Activated naive CD8-positive, alpha-beta T cell (primary cell): ENCODE data around the gene ITGB6.

Experiments used
- H3K27ac Mint-ChIP-seq: one replicate; pipeline ENCODE4 v1.8.0; 2021; ENCODE audit warnings: mixed read lengths
- H3K27me3 Mint-ChIP-seq: one replicate; pipeline ENCODE4 v1.8.0; 2021; ENCODE audit warnings: mixed read lengths
- H3K36me3 Mint-ChIP-seq: one replicate; pipeline ENCODE4 v1.8.0; 2021; ENCODE audit warnings: mixed read lengths
- H3K4me1 Mint-ChIP-seq: one replicate; pipeline ENCODE4 v1.8.0; 2021; ENCODE audit warnings: low read depth, mixed read lengths
- H3K4me3 Mint-ChIP-seq: one replicate; pipeline ENCODE4 v1.8.0; 2021; ENCODE audit warnings: mild to moderate bottlenecking, mixed read lengths
- H3K9me3 Mint-ChIP-seq: one replicate; pipeline ENCODE4 v1.8.0; 2021; ENCODE audit warnings: low read depth, mixed read lengths

ITGB6 gene

DNA sequence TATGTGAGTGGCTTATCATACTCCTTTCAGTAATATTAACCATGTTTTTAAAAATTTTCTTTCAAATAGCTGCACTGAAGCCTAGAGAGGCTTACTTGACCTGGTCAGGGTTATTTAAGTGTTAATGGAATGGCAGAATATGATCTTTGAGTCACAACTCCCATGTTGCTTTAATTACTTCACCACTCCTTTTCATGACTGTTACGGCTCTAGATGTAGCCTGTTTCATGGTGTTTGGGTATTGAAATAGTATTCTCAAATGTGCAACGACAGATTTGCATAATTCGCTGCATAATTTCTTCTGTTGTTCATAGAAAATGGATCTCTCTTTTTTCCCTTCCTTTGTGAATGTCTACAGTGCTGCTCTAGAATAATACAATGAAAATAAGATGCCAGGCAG is 86.1 kb downstream of the ITGB6 start:
- Mint-ChIP-seq H3K36me3 (no peaks in the 10 kb centered on the region), H3K4me3 (no peak overlapping the region), H3K27me3 (peaks cover 3% of the 10 kb centered on the region), H3K27ac (no peak overlapping the region), H3K9me3 (no peaks in the 10 kb centered on the region), H3K4me1 (no peaks in the 10 kb centered on the region)

DNA sequence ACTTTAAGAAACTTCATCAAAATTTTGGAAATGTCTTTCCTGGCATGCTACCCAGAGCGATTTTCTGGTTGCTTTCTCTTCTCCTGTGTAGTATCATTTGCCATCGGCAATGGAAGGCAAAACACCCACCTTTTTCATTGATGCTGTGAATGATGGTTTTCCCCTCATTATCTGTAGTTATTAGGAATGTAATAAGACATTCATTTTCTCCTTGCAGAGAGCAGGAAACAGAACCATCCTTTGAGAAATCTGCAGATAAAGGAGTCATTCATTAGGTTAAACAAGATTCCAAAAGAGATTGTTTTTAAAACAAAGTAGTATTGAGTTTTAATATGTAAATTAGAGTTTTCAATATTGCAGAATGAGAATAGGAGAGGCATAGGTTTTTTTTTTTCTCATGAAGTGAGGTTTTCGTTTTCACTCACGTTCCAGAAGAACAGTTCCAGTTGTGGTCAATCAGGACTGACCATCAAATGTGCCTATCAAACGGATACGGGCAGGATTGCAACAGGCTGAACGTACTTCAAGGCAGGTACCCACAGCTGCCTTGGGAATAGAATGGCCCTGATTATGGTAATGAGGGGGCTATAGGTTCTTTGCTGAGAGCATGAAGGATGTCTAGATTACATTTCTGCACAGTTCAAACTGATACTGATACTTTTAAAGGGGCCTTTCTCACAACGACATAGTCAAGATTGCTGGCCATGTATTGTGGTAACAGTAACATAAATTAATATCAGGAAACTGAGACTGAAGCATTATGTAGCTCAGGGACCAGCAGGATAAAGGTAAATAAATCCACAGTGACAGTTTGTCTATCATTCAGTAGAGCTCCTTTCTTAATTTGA is 87.9 kb downstream of the ITGB6 start:
- no peaks in the 10 kb centered on the region for H3K9me3 Mint-ChIP-seq
- H3K36me3 Mint-ChIP-seq, result no peaks in the 10 kb centered on the region
- H3K27me3 Mint-ChIP-seq, result peaks cover 6% of the 10 kb centered on the region
- no peak overlapping the region for H3K27ac Mint-ChIP-seq
- no peaks in the 10 kb centered on the region for H3K4me1 Mint-ChIP-seq
- no peak overlapping the region for H3K4me3 Mint-ChIP-seq

DNA sequence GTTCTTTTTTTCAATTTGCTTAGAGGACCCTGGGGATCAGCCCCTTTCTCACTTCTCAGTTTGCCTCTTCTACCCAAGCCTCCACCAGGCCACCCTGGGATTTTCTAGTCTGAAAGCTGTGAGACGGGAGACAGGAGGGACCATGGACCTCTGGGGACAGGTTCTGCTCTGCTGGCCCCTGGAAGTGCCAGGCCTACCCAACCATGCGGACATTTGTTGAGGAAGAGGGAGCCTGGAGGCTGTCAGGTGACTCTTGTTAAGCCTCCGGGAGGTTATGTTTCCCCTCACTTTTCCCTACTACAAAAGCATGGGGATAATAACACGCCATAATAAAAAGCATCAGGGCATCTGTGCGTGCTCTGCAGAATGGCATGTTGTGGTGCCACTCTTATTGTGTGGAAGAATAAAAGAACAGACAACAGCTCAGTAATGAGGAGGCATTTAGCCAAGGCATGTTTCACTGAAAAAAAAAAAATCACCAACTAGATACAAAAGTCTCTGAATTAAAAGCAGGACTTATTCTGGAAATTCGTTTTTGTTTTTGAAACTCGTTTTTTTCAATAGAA is 89.3 kb downstream of the ITGB6 start:
- no peaks in the 10 kb centered on the region for H3K36me3 Mint-ChIP-seq
- no peaks in the 10 kb centered on the region for H3K4me1 Mint-ChIP-seq
- no peaks in the 10 kb centered on the region for H3K9me3 Mint-ChIP-seq
- H3K27ac Mint-ChIP-seq, result no peak overlapping the region
- H3K27me3 Mint-ChIP-seq, result peaks cover 6% of the 10 kb centered on the region
- H3K4me3 Mint-ChIP-seq, result no peak overlapping the region

DNA sequence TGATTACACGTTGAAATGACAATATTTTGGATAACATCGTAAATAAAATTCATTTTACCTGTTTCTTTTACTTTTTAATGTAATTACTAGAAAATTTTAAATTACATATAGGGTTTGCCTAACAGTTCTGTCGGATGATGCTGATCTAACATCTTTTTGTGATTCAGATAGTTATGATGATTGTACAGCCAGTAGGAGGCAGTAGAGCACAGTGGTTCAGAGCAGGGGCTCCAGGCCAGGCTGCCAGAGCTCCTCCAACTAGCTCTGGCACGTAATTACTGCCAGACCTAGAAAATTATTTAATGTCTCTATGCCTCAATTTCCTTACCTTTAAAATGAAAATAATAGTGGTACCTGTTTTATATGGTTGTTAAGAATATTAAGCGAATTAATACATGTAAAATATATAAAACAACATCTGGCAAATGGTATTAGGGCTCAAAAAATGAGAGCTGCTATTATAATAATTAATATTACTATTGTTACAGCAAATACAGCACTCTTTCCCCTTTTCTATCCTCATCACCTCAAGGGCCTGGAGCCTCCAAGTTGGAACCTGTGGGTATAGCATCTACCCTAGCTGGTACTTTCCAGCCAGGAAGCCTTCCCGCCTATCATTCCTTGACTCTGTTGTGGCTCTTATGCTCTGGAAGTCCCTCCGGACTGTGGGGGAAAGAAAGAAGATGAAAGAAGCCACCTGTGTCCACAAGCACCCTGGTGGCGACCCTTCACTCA is 90.0 kb downstream of the ITGB6 start:
- no peaks in the 10 kb centered on the region for H3K4me1 Mint-ChIP-seq
- no peaks in the 10 kb centered on the region for H3K9me3 Mint-ChIP-seq
- no peaks in the 10 kb centered on the region for H3K36me3 Mint-ChIP-seq
- H3K27me3 Mint-ChIP-seq, result peaks cover 6% of the 10 kb centered on the region
- no peak overlapping the region for H3K4me3 Mint-ChIP-seq
- no peak overlapping the region for H3K27ac Mint-ChIP-seq

DNA sequence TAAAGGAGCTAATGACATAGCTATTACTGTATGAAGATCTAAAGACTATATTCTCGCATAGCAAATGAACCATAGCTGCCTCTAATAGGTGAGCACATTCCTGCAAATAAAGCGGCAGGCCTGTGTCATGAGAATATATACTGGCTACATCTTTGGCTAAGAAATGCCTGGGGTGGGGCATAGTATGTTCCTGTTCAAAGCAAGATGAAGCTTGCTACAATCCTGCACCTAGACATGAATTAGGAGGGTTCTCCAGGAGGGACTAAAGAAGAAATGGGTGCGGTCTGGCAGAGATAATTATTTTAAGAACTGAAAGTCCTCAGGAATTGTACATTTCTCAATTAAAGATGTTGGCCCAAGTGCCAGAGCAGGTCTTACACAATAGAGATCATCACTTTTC is 90.8 kb downstream of the ITGB6 start:
- H3K27ac Mint-ChIP-seq, result no peak overlapping the region

DNA sequence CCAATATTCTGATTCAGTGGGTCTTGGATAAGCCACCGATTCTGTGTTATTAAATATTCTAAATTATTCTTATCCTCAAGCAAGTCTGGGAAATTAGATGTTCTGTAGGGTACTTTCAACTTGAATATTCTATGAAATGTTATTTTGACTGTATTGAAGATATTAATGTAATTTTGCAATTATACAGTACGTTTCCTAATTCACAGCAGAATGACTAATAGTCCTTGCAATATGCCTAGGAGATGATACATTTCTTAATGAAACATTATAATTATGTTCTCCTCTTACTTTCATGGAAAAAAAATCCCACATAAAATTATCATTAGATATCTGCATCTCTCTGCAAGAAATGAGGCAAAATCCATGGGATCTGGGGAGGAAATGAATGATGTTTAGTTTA is 91.4 kb downstream of the ITGB6 start:
- H3K27ac Mint-ChIP-seq, result no peak overlapping the region
- H3K36me3 Mint-ChIP-seq, result no peaks in the 10 kb centered on the region
- H3K4me3 Mint-ChIP-seq, result no peak overlapping the region
- peaks cover 6% of the 10 kb centered on the region for H3K27me3 Mint-ChIP-seq
- no peaks in the 10 kb centered on the region for H3K9me3 Mint-ChIP-seq
- H3K4me1 Mint-ChIP-seq, result no peaks in the 10 kb centered on the region

More for the DNA sequence above, 90.8 kb downstream of the ITGB6 start:
- Mint-ChIP-seq H3K4me1 (no peaks in the 10 kb centered on the region), H3K27me3 (peaks cover 6% of the 10 kb centered on the region), H3K4me3 (no peak overlapping the region), H3K9me3 (no peaks in the 10 kb centered on the region), H3K36me3 (no peaks in the 10 kb centered on the region)

DNA sequence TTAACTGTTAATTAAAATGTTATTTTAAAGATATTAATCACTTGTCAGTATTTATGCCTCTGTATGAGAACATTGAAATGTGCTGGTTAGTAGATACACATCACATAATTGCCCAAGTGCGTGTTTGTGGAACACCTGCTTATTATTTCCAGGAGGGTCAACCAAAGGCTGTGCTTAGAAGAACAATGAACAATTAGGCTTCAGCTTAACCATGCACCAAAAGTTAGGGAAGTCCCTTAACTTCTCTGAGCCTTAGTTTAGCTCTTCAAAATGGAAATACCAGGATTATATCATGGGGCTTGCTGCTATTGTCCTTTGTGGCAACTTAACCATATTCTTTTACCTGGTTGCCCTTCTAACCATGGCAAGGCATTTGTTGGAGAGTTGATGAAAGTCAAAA is 94.7 kb downstream of the ITGB6 start:
- Mint-ChIP-seq H3K4me3 (no peak overlapping the region), H3K4me1 (no peaks in the 10 kb centered on the region), H3K27me3 (peaks cover 4% of the 10 kb centered on the region), H3K36me3 (no peaks in the 10 kb centered on the region), H3K27ac (no peak overlapping the region), H3K9me3 (no peaks in the 10 kb centered on the region)

DNA sequence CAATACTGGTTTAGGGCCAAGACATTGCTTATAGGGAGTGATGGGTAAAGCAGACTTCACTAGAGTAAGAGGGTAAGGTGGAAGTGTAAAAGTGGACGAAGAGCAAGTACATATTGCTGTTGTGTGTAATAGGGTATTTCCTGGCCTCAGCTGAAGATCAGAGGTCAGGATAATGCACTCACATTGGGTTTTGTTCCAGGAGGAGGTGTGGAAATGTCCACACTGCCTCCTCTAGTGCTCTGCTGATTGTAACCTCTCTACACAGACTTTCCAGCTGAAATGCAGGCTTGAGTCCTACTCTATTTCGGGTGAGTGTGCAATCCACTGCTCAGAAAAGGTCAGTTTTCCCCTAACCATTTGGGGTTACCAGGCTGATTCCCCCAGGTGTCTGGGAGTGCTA is 96.0 kb downstream of the ITGB6 start:
- no peak overlapping the region for H3K4me3 Mint-ChIP-seq
- no peaks in the 10 kb centered on the region for H3K4me1 Mint-ChIP-seq
- H3K27me3 Mint-ChIP-seq, result peaks cover 3% of the 10 kb centered on the region

DNA sequence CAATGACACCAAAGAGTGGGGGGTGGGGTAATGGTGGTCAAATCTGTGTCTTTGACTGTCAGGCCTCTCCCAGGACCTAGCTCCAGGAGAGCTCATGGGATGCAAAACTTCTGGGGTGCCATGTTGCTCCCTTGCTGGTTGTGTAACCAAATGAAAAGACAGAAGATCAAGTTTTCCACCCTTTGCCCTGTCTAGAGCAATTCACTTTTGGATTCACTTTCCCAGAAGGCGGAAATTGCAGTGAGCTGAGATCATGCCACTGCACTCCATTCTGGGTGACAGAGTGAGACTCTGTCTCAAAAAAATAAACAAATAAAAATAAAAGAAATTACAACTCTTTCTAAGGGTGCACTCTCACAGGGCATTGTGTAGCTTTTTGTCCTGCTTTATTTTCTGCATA is 102.7 kb downstream of the ITGB6 start:
- no peaks in the 10 kb centered on the region for H3K36me3 Mint-ChIP-seq
- peaks cover 9% of the 10 kb centered on the region for H3K9me3 Mint-ChIP-seq
- H3K27me3 Mint-ChIP-seq, result peaks cover 8% of the 10 kb centered on the region
- H3K4me1 Mint-ChIP-seq, result no peaks in the 10 kb centered on the region
- no peak overlapping the region for H3K27ac Mint-ChIP-seq
- no peak overlapping the region for H3K4me3 Mint-ChIP-seq

More for the DNA sequence above, 96.0 kb downstream of the ITGB6 start:
- no peaks in the 10 kb centered on the region for H3K36me3 Mint-ChIP-seq
- H3K27ac Mint-ChIP-seq, result no peak overlapping the region
- no peaks in the 10 kb centered on the region for H3K9me3 Mint-ChIP-seq

DNA sequence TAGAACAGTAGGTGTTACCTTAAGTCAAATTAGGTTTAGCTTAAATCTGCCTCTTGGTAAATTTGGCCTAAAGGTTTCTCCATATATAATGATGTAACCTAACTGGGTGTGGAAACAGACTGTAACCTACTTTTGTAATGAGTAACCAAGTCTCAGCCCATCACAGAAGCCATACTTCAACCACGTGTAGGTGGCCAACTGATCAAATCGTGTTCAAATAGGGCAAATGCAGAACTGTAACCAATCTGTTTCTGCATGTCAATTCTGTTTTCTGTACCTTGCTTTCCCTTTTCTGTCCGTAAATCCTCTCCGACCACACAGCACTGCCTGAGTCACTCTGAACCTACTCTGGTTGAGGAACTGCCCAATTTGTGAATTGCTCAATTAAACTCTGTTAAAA is 103.7 kb downstream of the ITGB6 start:
- Mint-ChIP-seq H3K9me3 (peaks cover 11% of the 10 kb centered on the region), H3K36me3 (no peaks in the 10 kb centered on the region), H3K27ac (no peak overlapping the region), H3K4me3 (no peak overlapping the region), H3K4me1 (no peaks in the 10 kb centered on the region), H3K27me3 (peaks cover 8% of the 10 kb centered on the region)

DNA sequence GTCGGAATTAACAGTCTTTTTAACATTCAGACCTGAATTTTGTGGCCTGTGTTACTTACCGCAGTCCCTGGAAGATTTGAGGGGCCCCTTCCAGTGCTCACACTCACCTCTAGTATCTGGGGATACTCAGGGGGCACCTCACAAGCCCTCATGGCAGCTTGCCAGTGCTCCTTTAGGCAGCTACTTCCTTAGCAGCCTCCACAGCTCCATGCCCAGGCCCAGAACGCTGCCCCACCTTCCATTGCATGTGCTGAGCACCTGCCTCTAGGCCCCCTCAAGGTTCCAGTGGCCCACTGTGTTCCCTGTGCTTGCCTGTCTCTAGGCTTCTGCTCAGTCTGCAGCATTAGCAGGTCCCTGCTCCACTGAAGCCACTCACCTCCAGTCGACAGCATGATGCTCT is 107.6 kb downstream of the ITGB6 start:
- H3K4me1 Mint-ChIP-seq, result no peaks in the 10 kb centered on the region
- peaks cover 8% of the 10 kb centered on the region for H3K36me3 Mint-ChIP-seq
- H3K27ac Mint-ChIP-seq, result no peak overlapping the region
- no peak overlapping the region for H3K4me3 Mint-ChIP-seq
- peaks cover 22% of the 10 kb centered on the region for H3K9me3 Mint-ChIP-seq
- peaks cover 6% of the 10 kb centered on the region for H3K27me3 Mint-ChIP-seq

DNA sequence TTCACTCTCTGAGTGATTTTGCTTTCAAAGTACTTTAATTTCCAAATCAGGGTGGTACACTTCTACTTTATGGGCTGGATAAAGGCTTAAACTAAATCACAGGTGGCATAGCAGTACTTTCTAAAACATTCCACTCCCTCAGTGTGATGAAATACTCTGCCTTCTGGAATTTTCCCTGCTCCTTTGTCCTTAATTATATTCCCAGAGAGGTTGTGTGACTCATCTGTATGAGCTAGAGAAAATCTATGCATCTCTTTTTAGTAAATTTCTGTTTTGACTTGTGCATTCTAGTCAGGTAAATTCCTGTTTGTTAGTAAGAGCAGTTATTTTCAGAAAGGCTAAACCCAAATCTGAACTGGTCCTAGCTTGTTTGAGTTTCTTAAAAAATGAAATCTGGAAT is 108.7 kb downstream of the ITGB6 start:
- H3K27me3 Mint-ChIP-seq, result peaks cover 6% of the 10 kb centered on the region
- no peaks in the 10 kb centered on the region for H3K4me1 Mint-ChIP-seq
- H3K9me3 Mint-ChIP-seq, result peaks cover 26% of the 10 kb centered on the region
- no peak overlapping the region for H3K27ac Mint-ChIP-seq
- no peak overlapping the region for H3K4me3 Mint-ChIP-seq
- H3K36me3 Mint-ChIP-seq, result peaks cover 13% of the 10 kb centered on the region

DNA sequence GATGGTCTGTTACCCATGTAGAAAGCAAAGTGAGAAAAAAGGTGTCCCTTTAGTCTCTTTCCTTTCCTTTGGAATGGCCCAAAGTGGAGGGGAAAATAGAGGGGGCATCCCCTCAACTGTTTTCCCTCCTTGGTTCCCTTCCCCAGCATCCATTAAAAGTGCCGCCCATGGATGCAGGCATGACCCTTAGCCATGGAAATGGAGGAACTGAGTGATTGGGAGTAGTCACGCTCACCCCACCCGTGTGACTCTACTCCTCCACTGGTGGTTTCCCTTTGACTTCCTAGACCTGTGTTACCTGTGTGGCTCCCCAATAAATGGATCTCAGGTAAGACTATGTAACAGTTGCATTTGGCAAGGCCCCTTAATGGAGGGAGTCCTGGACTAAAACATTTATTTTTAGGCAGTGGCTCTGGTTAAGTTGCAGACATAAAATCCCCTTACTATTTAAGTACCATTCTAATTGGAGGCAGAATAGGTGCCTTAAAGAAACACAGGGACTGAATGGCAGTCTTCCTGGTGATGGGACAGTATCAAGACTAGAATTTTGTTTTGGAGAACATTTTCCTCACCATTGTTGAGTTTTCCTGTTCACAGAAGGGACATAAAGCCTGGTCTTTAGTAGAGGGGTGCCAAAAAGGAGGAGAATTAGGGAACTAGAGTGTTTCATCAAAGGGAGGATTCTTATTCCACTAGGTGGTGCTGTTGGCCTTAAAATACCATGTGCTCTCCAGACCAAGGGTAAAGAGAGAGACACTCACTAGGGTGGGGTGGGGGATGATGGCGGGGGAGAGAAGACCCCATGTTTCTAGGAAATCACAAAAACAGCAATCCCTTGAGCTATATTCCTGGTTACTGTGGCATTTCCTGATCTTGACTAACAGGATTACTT is 112.0 kb downstream of the ITGB6 start:
- no peak overlapping the region for H3K4me3 Mint-ChIP-seq
- no peaks in the 10 kb centered on the region for H3K4me1 Mint-ChIP-seq
- H3K27ac Mint-ChIP-seq, result no peak overlapping the region
- H3K27me3 Mint-ChIP-seq, result no peaks in the 10 kb centered on the region
- H3K9me3 Mint-ChIP-seq, result peaks cover 27% of the 10 kb centered on the region
- H3K36me3 Mint-ChIP-seq, result peaks cover 14% of the 10 kb centered on the region

DNA sequence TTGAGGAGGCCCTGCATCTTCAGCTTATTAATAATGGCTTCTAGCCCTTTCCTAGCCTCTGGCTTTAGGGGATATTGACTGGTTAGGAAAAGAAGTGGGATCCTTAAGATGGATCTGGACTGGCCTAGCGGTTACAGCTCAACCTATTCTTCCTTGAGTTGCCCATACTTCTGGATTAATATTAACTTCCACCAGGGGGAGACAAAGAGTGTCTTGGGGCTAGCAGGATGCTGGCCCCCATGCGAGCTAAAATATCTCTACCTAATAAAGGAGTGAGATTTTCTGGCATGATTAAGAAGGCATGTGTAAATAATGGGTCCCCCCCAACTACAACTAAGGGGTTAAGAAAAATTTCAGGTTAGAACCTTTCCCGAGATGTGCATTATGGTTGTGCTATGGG is 114.4 kb downstream of the ITGB6 start:
- Mint-ChIP-seq H3K9me3 (peaks cover 21% of the 10 kb centered on the region), H3K27ac (no peak overlapping the region), H3K27me3 (no peaks in the 10 kb centered on the region), H3K4me3 (no peak overlapping the region), H3K4me1 (no peaks in the 10 kb centered on the region), H3K36me3 (peaks cover 17% of the 10 kb centered on the region)
